Peyer's patch (tissue), 4 donors: Measurements from ENCODE around the gene STBD1.

Source experiments
- POLR2A ChIP-seq, 2 donors: fragments of 450-650 bp; IDR thresholded peaks; one replicate each; pipeline ENCODE4 v1.5.1; 2017; ENCODE audit warnings: antibody characterized with exemption in 2 of 2, mild to moderate bottlenecking in 2 of 2, moderate library complexity in 2 of 2
- TF ChIP-seq, protein P1 (sequence below), 6 experiments: fragments of 450-650 bp in 4 of 6; fragments of 200-600 bp in 2 of 6; sonication (generic) in 1 of 6; IDR thresholded peaks; one replicate each; pipeline ENCODE4 v1.5.1; 2017 to 2019; ENCODE audit warnings: antibody characterized with exemption in 6 of 6, mild to moderate bottlenecking in 3 of 6, moderate library complexity in 1 of 6

DNA sequence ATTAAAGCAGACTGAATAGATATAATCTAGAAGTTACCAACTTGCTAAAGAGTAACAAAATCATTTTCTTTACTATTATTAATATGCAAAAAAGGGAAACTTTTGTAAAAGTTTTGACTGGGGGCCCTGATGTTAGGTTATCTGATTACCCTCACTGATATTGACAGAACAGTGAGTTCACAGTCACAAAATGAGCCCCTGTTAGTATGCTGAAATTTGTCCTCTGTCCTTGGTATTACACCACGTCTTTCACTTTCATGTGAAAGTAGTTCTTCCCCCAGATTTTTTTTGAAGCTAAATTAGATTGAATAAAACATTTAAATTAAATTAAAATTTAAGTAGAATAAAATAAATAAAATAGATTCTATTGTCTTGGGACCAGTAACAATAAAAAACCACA lies 5.9 kb downstream of the STBD1 start:
- no peak for TF ChIP-seq POLR2A (IDR thresholded peaks at IDR 0.05)
- TF ChIP-seq, protein P1, sequence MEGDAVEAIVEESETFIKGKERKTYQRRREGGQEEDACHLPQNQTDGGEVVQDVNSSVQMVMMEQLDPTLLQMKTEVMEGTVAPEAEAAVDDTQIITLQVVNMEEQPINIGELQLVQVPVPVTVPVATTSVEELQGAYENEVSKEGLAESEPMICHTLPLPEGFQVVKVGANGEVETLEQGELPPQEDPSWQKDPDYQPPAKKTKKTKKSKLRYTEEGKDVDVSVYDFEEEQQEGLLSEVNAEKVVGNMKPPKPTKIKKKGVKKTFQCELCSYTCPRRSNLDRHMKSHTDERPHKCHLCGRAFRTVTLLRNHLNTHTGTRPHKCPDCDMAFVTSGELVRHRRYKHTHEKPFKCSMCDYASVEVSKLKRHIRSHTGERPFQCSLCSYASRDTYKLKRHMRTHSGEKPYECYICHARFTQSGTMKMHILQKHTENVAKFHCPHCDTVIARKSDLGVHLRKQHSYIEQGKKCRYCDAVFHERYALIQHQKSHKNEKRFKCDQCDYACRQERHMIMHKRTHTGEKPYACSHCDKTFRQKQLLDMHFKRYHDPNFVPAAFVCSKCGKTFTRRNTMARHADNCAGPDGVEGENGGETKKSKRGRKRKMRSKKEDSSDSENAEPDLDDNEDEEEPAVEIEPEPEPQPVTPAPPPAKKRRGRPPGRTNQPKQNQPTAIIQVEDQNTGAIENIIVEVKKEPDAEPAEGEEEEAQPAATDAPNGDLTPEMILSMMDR (IDR thresholded peaks at IDR 0.05): no peak
